Measurements from ENCODE around the gene PLEKHB2. TPM values are rescaled to one million over a fixed set of nuclear protein-coding genes. Genes with fewer than 3 reads are reported as not detected.
A peak's percentile ranks its signal among the peaks of the same experiment; 100 is the strongest.

Gene PLEKHB2
- total RNA-seq, 1 donor, result 79.3 TPM

DNA sequence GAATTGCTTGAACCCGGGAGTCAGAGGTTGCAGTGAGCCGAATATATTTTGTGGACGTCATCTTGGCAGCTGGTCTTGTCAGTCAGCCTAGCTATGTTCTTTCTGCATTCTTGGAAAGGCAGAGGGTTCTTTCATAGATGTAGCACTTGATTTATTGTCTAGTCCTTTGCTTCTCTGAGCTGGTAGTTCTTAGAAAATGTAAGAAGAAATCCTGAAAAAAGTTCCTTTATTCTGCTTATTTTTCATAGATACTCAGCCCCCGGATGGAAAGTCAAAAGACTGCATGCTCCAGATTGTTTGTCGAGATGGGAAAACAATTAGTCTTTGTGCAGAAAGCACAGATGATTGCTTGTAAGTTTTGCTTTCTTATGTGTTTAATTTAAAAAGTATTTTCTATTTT lies 21.3 kb downstream of the PLEKHB2 start:
- H3K27ac ChIP-seq (ENCODE audit: low read depth, low read length), result no peak overlapping the region
- H3K4me1 ChIP-seq (ENCODE audit: insufficient read depth, low read length), result no peaks in the 10 kb centered on the region
- H4K20me1 ChIP-seq (ENCODE audit: insufficient read depth, low read length), result peaks cover 13% of the 10 kb centered on the region
- peaks cover 70% of the 10 kb centered on the region for H3K79me2 ChIP-seq (ENCODE audit: insufficient read depth, low read length)
- no peak overlapping the region for H3K4me2 ChIP-seq (ENCODE audit: insufficient read depth, low read length)
- no peaks in the 10 kb centered on the region for H3K27me3 ChIP-seq (ENCODE audit: insufficient read depth, low read length)
- peaks cover 73% of the 10 kb centered on the region for H3K36me3 ChIP-seq (ENCODE audit: insufficient read depth, low read length)
- no peaks in the 10 kb centered on the region for H3K9me3 ChIP-seq (ENCODE audit: low read depth, low read length)
- TF ChIP-seq, protein P1, sequence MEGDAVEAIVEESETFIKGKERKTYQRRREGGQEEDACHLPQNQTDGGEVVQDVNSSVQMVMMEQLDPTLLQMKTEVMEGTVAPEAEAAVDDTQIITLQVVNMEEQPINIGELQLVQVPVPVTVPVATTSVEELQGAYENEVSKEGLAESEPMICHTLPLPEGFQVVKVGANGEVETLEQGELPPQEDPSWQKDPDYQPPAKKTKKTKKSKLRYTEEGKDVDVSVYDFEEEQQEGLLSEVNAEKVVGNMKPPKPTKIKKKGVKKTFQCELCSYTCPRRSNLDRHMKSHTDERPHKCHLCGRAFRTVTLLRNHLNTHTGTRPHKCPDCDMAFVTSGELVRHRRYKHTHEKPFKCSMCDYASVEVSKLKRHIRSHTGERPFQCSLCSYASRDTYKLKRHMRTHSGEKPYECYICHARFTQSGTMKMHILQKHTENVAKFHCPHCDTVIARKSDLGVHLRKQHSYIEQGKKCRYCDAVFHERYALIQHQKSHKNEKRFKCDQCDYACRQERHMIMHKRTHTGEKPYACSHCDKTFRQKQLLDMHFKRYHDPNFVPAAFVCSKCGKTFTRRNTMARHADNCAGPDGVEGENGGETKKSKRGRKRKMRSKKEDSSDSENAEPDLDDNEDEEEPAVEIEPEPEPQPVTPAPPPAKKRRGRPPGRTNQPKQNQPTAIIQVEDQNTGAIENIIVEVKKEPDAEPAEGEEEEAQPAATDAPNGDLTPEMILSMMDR (IDR thresholded peaks at IDR 0.05; ENCODE audit: extremely low read depth, low read depth, low read length), result no peak
- H3K4me3 ChIP-seq (ENCODE audit: insufficient read depth, low read length), result no peak overlapping the region
- no peak overlapping the region for H2AFZ ChIP-seq (ENCODE audit: low read length)
- DNase-seq (ENCODE audit: insufficient read length, low spot score, missing footprints), result no peak

DNA sequence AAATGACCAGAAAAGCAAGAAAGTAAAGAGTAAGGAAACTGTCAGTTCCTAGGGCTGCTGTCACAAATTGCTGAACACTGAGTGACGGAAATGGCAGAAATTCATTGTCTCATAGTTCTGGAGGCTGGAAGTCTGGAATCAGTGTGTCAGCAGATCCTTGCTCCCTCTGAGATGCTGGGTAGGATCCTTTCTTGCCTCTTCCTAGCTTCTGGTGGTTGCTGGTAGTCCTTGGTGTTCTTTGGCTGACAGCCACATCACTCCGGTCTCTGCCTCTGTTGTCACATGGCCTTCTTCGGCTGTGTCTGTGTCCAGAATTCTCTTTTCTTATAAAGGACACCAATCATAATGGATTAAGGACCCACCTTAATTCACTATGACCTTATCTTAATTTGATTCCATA lies 21.9 kb downstream of the PLEKHB2 start:
- DNase-seq (ENCODE audit: insufficient read length, low spot score, missing footprints), result no peak
- Histone ChIP-seq H3K9me3 (ENCODE audit: low read depth, low read length) (no peaks in the 10 kb centered on the region), H3K27me3 (ENCODE audit: insufficient read depth, low read length) (no peaks in the 10 kb centered on the region), H3K36me3 (ENCODE audit: insufficient read depth, low read length) (peaks cover 73% of the 10 kb centered on the region), H3K4me2 (ENCODE audit: insufficient read depth, low read length) (no peak overlapping the region), H3K27ac (ENCODE audit: low read depth, low read length) (no peak overlapping the region), H3K4me3 (ENCODE audit: insufficient read depth, low read length) (no peak overlapping the region), H2AFZ (ENCODE audit: low read length) (no peak overlapping the region), H3K79me2 (ENCODE audit: insufficient read depth, low read length) (peaks cover 65% of the 10 kb centered on the region), H3K4me1 (ENCODE audit: insufficient read depth, low read length) (no peaks in the 10 kb centered on the region), H4K20me1 (ENCODE audit: insufficient read depth, low read length) (peaks cover 10% of the 10 kb centered on the region)
- TF ChIP-seq, protein P1 (IDR thresholded peaks at IDR 0.05; ENCODE audit: extremely low read depth, low read depth, low read length), result no peak

DNA sequence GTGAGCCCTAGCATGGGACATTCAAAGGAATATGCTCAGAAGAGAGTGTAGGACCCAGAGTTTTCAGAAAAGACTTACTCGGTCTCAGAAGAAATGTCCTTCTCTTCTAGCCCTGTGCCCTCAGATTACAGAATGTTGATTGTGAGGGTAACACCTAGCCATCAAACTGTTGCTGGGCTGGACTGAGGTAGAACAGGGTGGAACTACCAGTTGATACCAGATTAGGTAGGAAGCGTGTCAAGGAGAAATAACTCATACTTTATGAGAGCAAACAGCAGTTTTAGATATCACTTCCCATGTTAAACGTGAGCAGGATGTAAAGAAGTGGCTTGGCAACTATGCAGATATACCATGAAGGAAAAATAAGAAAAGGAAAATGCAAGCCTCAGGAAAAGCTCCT lies 22.8 kb downstream of the PLEKHB2 start:
- no peak overlapping the region for H3K4me3 ChIP-seq (ENCODE audit: insufficient read depth, low read length)
- peaks cover 61% of the 10 kb centered on the region for H3K79me2 ChIP-seq (ENCODE audit: insufficient read depth, low read length)
- no peak overlapping the region for H3K27ac ChIP-seq (ENCODE audit: low read depth, low read length)
- peaks cover 10% of the 10 kb centered on the region for H4K20me1 ChIP-seq (ENCODE audit: insufficient read depth, low read length)
- no peak overlapping the region for H3K4me2 ChIP-seq (ENCODE audit: insufficient read depth, low read length)
- no peaks in the 10 kb centered on the region for H3K9me3 ChIP-seq (ENCODE audit: low read depth, low read length)
- H3K36me3 ChIP-seq (ENCODE audit: insufficient read depth, low read length), result peaks cover 73% of the 10 kb centered on the region
- H3K27me3 ChIP-seq (ENCODE audit: insufficient read depth, low read length), result no peaks in the 10 kb centered on the region
- no peak overlapping the region for H2AFZ ChIP-seq (ENCODE audit: low read length)
- TF ChIP-seq, protein P1 (IDR thresholded peaks at IDR 0.05; ENCODE audit: extremely low read depth, low read depth, low read length), result no peak
- DNase-seq (ENCODE audit: insufficient read length, low spot score, missing footprints), result peak; percentile 38
- no peaks in the 10 kb centered on the region for H3K4me1 ChIP-seq (ENCODE audit: insufficient read depth, low read length)

DNA sequence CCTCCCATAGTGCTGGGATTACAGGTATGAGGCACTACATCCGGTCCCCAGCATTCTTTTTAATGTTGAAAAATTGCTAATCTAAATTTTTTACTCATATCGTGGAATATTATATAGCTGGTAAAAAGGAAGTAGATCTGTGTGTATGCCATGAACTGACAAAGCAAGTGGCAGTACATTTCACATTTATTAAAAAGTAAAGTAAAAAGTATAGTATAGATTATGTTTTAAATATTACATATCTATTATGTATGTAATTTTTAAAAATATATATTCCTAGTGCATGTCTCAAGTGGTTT lies 25.1 kb downstream of the PLEKHB2 start:
- Histone ChIP-seq H3K4me1 (ENCODE audit: insufficient read depth, low read length) (no peaks in the 10 kb centered on the region), H4K20me1 (ENCODE audit: insufficient read depth, low read length) (peaks cover 3% of the 10 kb centered on the region), H2AFZ (ENCODE audit: low read length) (no peak overlapping the region), H3K79me2 (ENCODE audit: insufficient read depth, low read length) (peaks cover 44% of the 10 kb centered on the region), H3K27ac (ENCODE audit: low read depth, low read length) (no peak overlapping the region), H3K9me3 (ENCODE audit: low read depth, low read length) (no peaks in the 10 kb centered on the region), H3K36me3 (ENCODE audit: insufficient read depth, low read length) (peaks cover 72% of the 10 kb centered on the region), H3K27me3 (ENCODE audit: insufficient read depth, low read length) (no peaks in the 10 kb centered on the region), H3K4me3 (ENCODE audit: insufficient read depth, low read length) (no peak overlapping the region), H3K4me2 (ENCODE audit: insufficient read depth, low read length) (no peak overlapping the region)
- no peak for DNase-seq (ENCODE audit: insufficient read length, low spot score, missing footprints)
- TF ChIP-seq, protein P1 (IDR thresholded peaks at IDR 0.05; ENCODE audit: extremely low read depth, low read depth, low read length), result no peak

All from osteoblast (primary cell).